ENCODE data around the gene UQCR10.

The UQCR10 gene

DNA sequence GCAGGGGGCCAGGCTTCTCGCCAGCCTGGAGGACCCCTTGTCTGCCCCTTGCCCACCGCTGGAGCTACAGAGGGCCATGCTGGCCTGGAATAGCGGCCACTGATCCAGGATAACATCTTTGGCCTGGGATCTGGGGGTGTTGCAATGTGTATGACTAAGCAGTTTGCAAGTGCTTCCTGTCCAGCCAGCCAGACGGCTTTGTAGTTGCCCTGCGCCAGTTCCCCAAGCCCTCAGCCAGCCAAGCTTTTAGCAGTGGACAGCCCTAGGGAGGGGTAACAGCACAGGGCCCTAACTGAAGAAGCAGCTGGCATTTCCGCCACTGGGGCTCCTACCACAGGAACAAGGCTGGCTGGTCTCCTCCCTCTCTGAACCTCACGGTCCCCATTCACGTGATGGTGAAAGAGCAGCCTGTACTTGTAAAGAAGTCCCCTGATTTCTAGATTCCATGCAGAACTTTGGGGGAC is 32.1 kb downstream of the UQCR10 start:
- peak; percentile 89 to 92 (median 90) for DNase-seq

DNA sequence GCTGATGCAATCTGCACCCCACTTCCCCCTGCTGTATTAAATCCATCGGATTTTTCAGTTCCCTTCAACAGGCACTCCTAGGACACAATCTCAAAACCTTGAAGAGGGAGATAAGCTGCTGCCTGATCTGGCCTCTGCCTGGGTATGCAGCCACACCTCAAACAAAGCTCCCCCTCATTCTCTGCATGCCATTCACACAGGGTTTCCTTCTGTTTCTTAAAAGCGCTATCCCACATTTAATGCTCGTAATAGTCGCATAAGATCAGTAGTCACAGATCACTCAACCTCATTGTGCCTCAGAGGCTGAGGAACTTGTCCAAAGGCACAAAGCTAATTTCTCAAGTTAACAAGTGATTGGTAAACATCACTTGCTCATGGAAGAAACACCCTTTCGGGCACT is 34.0 kb downstream of the UQCR10 start:
- no peak for DNase-seq

DNA sequence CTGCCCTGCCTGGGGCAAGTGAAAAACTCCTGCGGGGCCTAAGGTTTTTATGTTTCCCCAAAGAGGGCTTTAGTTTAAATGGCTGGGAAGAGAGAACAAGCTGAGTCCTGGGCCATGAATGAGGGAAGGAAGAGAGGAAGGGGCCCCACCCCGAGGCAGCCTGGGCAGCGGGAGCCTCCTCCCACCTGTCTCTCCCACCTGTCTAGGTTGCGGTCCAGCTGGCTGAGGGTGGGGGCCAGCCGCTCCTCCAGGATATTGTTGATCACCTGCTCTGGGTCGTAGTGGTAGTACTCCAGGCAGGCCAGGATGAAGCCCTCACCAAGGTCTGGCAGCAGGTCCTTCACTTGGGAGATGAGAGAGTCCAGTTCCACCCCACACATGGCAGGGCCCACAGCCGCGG is 34.6 kb downstream of the UQCR10 start:
- no peak for DNase-seq

DNA sequence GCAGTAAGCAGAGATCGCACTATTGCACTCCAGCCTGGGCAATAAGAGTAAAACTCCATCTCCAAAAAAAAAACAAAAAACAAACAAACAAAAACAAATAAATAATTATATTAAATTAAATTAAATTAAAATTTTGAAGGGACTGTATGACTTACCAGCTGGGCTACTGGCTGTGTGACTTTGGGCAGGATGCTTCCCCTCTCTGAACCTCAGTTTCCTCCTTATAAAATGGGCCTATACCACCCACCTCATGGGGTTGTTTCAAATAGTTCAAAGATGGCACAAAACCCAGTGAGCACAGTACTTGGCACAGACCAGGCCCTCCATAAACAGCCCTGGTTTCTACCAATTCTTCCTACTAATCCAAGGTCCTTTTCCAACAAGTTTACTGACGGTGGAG is 36.0 kb downstream of the UQCR10 start:
- no peak for DNase-seq

DNA sequence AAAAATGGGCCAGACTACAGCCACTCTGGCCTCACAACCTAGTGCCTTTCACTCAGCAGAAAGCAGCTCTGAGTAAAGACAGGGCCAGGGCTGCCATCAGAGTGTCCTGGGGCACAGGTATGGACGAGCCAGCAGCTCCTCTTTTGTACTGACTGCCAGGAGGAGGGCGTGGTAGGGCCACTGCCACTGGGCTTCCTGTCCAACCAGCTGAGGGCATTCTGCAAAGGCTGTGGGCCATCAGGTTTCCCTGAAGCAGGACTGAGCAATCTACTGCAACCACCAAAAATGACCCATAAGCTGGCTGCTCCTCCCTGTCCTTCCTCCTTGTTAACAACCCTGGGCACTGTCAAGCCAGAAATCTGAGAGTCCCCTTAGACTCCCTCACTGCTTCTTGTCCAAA is 37.8 kb downstream of the UQCR10 start:
- DNase-seq, result no peak

DNA sequence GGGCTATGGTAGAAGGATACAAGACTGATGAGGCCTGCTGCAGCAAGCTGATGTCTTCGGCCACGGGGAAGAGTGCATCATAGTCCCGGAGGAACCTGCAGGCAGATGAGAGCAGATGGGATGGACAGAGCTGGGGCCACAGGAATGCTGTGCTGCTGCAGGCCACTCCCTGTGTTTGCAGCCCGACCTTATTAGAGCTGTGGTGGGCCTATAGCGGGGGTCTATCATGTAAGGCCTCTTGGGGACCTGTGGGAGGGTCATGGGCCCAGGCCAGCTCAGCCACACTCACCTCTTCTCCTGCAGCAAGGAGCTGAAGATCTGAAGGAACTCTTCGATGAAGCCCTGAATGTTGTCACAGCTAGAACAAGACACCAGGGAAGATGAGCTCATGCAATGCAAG is 39.0 kb downstream of the UQCR10 start:
- DNase-seq, result no peak

DNA sequence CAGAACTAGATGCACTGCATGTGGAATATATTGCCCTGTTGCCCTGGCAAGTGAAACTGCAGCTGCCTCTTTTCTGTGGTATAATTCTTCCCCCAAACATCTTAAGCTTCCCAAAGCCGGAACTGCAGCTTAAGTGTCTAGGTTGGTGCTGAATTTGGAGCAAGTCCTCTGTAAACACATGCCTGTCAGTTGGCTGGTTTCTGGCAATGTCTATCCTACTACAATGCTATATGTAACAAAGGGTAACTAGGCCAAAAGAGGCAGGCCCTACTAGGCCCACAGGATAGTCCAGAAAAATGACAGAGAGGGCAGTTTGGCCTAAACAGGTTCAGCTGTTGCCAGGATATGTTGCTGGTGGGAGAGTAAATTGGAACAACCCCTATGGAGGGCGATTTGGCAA is 43.0 kb downstream of the UQCR10 start:
- no peak for DNase-seq

DNA sequence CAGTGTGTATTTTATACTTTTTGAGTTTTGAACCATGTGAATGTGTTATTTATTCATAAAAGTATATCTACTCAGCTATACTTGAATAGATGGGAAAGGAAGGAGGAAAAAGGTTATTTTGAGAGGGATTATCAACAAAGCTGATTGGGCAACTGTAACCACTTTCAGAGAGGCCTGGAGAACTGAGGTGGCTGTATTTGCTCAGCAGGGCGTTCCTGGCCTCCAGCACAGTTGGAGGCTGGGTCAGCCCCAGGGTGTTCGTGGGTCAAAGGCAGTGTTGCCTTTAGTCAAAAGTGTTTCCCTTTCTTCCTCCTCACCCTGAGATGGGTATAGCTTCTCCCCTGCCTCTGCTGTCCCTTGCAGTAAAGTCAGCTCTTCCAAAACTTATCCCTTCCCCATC is 44.2 kb downstream of the UQCR10 start:
- DNase-seq, result no peak

DNA sequence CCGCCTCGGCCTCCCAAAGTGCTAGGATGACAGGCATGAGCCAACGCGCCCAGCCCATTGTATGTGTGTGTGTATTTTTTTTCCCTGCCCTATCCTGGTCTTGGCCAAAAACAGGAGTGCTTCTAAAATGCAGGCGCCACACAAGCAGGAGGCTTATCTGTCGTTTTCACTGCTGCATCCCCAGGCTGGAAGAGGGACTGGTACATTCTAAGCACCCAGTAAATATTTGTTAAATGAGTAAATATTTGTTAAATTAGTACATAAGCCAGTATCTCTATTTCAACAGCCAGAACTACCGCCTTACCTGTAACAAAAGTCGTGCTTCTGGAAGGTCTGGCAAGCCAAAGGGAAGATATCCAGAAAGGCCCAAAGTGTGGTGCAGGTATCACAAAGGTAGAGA is 46.0 kb downstream of the UQCR10 start:
- no peak for DNase-seq

DNA sequence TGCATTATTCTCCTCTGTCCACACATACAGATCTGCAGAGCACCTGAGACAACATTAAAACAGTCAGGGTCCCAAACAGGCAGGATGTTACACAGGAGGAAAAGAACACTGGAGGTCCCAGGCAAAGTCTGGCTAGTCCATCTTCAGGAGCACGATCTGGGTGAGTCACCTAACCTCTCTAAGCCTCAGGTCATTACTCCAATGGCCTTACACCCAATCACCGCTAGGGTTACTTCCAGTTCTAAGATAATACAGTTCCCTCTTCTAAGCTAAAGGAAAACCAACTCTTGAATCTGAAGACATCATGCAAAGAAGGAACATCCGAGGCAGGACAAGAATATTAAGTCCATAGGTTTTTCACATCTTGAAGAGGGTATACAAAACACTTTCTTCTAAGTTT is 46.4 kb downstream of the UQCR10 start:
- DNase-seq, result no peak

DNA sequence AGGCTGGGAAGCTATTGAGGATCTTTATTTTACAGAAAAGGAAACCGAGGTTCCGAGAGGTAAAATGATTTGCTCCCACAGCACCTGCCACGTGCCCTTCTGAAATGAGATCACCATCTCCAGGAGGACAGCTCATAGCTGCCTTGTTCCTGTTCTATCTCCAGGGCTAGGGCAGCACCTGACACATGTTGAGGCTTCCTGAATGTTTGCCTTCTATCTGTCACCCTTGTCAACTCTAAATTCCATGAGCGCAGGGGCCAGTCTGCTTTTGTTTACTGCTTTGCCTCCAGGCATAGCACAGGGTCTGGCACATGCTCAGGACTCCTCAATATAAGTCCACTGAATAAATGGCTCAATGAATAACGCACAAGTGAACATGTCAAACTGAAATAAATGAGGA is 46.8 kb downstream of the UQCR10 start:
- DNase-seq, result no peak

DNA sequence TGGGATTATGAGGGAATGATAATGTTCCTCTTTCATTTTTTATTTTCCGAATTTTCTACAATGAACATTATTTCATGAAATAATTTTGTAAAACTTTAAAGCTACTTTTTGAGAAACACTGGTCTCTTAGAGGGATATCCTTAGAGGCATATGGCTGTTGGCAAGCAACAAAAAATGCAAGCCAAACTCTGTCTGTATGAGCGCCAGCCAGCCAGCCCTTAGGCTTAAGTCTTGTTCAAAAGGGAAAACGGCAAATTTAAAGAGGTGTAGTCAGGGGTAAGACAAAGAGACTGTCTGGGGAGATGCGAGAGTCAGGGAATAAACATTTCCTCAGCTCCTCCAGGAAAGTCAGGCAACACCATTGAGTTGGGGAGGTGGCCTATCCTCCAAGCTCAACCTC is 48.4 kb downstream of the UQCR10 start:
- DNase-seq, result no peak

DNA sequence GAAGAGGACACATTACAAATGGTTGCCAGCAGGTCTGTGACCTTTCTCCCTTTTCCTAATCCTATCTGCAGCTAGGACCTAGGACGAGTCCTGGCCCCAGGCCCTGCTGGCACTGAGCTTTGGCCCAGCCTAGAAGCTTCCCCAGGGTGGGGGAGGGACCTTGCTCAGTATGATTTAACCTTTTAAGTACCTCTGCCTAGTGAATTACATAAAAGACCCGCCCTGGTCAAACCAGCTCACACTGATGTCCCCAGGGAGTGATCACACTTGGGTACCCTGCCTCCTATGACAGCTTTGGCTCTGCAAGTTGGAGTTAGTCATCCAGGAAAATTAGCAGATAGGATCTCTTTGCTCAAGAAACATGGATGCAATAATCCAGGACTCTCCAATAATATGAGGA is 49.0 kb downstream of the UQCR10 start:
- no peak for DNase-seq

DNA sequence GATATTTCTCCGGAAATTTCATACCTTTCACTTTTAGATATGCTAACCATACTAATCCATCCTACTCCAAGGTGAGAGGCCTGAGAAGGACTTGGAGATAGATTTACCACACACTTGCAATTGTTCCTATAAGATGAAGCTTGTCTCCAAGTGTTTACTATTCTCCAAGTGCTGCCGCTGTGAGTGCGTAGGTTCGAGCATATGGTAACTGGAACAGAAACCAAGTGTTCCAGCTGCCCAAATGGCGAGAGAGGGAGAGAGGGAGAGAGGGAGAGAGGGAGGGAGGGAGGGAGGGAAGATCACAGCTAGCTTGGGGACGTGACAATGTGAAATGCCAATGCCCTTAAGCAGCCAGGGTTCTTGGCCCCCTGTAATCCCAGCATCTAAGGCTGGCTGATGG is 49.4 kb downstream of the UQCR10 start:
- DNase-seq, result no peak

DNA sequence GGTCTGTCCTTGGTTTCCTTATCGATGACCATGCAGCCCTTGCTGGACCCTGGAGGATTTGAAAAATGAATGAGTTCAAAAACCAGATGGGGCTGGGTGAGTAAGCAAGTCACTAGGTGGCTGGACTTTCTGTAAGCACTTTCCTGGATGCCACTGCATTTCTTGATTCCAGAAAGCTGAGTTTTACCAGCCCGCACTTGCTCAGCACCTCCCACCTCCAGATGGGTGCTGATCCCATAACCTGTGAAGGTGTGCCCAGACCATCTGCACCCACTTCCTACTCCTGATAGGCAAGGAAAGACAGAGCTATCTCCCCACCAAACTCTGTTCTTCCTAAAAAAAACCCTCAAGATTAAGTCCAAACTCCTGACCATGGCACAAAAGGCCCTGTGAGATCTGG is 49.8 kb downstream of the UQCR10 start:
- no peak for DNase-seq

DNA sequence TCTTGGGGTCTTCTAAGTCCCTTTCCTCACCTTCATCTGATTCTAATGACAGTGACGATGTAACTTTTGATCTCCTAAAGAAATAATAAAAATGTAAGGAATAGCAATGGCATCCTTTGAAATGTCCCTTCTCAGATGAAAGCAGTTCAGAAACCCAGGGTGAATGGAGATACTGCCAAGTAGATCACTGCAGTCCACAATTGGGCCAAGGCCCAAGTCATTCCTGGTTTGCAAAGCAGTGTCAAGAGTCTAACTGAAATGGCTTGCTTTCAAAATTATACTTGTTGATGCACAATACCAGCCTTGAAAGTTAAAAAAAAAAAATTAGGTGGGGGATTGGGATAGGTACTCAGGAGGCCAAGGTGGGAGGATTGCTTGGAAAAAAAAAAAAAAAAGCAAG is 50.6 kb downstream of the UQCR10 start:
- no peak for DNase-seq

DNA sequence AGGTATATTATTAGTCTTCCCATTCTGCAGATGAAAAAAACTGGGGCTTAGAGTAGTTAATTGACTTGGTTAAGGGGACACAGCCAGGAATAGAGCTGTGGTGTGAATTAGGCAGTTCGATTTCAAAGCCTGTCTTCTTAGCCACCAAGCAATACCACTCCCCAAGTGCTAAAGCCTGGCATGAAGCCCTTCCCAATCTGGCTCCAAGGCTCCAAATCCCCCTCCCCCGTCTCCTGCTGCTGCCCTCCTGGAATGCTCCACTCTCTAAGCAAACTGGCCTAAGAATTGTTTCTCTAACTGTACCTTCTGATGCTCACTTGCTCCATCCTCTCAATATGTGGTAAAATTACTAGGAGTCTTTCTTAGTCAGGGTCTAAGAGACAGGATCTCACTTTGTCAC is 52.3 kb downstream of the UQCR10 start:
- no peak for DNase-seq

All from suppressor macrophage treated with lipopolysaccharide for 1 hour (primary cell).